Breast epithelium (tissue), 3 donors: ENCODE results near the gene LILRA6.
"Not testable (repeated sequence)": the region's sequence is repeated elsewhere in the genome, so short reads cannot be mapped to it uniquely, and the experiment has no call there.

Experiments used
- POLR2A ChIP-seq: fragments of 450-650 bp; IDR thresholded peaks from one replicate; pipeline ENCODE4 v1.6.1; 2016; ENCODE audit warnings: antibody characterized with exemption, mild to moderate bottlenecking, moderate library complexity
- POLR2AphosphoS5 ChIP-seq, 3 donors: sonication (generic); formaldehyde crosslinking; IDR thresholded peaks; one replicate each; pipeline ENCODE4 v1.6.1; 2017; ENCODE audit warnings: antibody characterized with exemption in 3 of 3
- TF ChIP-seq, protein P1 (sequence below), 3 donors: fragments of 450-650 bp; IDR thresholded peaks; one replicate each; pipeline ENCODE4 v1.5.1; 2016 to 2017; ENCODE audit warnings: antibody characterized with exemption in 3 of 3, mild to moderate bottlenecking in 3 of 3, moderate library complexity in 3 of 3

DNA sequence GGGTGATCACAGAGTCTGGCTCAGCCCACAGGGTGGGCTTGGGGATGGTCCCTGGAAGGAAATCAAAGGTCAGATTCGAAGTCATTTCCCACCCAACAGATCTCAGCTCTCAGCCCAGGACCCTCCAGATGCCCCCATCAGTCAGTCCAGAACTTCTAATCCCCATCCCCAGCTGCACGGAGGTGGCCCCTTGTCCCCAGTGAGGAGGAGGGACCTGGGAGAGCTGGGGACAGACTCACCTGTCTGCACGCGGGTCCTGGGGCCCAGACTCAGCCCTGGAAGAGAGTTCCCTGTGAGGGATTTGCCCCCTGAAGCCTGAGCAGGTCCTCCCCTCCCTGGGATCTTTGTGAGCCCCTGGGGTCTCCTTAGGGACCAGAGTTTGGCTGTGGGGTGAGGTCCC, 37.4 kb upstream of the LILRA6 start:
- TF ChIP-seq, protein P1, sequence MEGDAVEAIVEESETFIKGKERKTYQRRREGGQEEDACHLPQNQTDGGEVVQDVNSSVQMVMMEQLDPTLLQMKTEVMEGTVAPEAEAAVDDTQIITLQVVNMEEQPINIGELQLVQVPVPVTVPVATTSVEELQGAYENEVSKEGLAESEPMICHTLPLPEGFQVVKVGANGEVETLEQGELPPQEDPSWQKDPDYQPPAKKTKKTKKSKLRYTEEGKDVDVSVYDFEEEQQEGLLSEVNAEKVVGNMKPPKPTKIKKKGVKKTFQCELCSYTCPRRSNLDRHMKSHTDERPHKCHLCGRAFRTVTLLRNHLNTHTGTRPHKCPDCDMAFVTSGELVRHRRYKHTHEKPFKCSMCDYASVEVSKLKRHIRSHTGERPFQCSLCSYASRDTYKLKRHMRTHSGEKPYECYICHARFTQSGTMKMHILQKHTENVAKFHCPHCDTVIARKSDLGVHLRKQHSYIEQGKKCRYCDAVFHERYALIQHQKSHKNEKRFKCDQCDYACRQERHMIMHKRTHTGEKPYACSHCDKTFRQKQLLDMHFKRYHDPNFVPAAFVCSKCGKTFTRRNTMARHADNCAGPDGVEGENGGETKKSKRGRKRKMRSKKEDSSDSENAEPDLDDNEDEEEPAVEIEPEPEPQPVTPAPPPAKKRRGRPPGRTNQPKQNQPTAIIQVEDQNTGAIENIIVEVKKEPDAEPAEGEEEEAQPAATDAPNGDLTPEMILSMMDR (IDR thresholded peaks at IDR 0.05): not testable (repeated sequence)
- TF ChIP-seq POLR2A; POLR2AphosphoS5 (IDR thresholded peaks at IDR 0.05): not testable (repeated sequence)
